NAMALWA (cell line): ENCODE measurements around the gene GOLGA6A.
"Not testable (repeated sequence)": the region's sequence is repeated elsewhere in the genome, so short reads cannot be mapped to it uniquely, and the experiment has no call there.

Experiments used
- DNase-seq: peaks from one replicate; pipeline ENCODE4 v3.0.0-alpha.2; 2015; ENCODE audit warnings: low spot score

Gene GOLGA6A

GRCh38 chr15:74082450-74082849, at the start of gene GOLGA6A:
GOLGA6A (minus strand) TSS chr15:74082550; CDS start chr15:74082509, 41 bp downstream.
- DNase-seq: not testable (repeated sequence)

GRCh38 chr15:74131628-74132413, 49.5 kb upstream of the GOLGA6A start:
- DNase-seq: no peak

GRCh38 chr15:74130849-74131627, 48.7 kb upstream of the GOLGA6A start:
- no peak for DNase-seq

- no peak for DNase-seq
Observed at GRCh38 chr15:74130155-74130848, 48.0 kb upstream of the GOLGA6A start, which contains the start of gene ISLR2. ISLR2 (plus strand) TSS chr15:74130586; CDS start chr15:74132755, 2,169 bp downstream.

- DNase-seq: no peak
Observed at GRCh38 chr15:74129586-74130154, 47.3 kb upstream of the GOLGA6A start.

- DNase-seq: no peak
Observed at GRCh38 chr15:74128785-74129585, 46.6 kb upstream of the GOLGA6A start.

GRCh38 chr15:74127954-74128784, 45.8 kb upstream of the GOLGA6A start:
- DNase-seq: no peak

- peak; percentile 84 for DNase-seq
Observed at GRCh38 chr15:74127255-74127953, 45.1 kb upstream of the GOLGA6A start.

- no peak for DNase-seq
Observed at GRCh38 chr15:74124759-74125158, 42.4 kb upstream of the GOLGA6A start.

- DNase-seq: no peak
Observed at GRCh38 chr15:74124196-74124595, 41.8 kb upstream of the GOLGA6A start.

GRCh38 chr15:74123658-74124057, 41.3 kb upstream of the GOLGA6A start:
- DNase-seq: no peak

GRCh38 chr15:74123131-74123429, 40.7 kb upstream of the GOLGA6A start:
- DNase-seq: peak; percentile 33

- DNase-seq: peak; percentile 67
Observed at GRCh38 chr15:74122403-74123130, 40.2 kb upstream of the GOLGA6A start.

- DNase-seq: no peak
Observed at GRCh38 chr15:74121858-74122257, 39.5 kb upstream of the GOLGA6A start.

- DNase-seq: no peak
Observed at GRCh38 chr15:74121039-74121438, 38.7 kb upstream of the GOLGA6A start.

- no peak for DNase-seq
Observed at GRCh38 chr15:74120426-74120825, 38.1 kb upstream of the GOLGA6A start.

GRCh38 chr15:74109713-74110112, 27.4 kb upstream of the GOLGA6A start:
- DNase-seq: no peak

- DNase-seq: not testable (repeated sequence)
Observed at GRCh38 chr15:74108611-74109010, 26.3 kb upstream of the GOLGA6A start.

GRCh38 chr15:74108111-74108510, 25.8 kb upstream of the GOLGA6A start:
- no peak for DNase-seq
